Spleen (tissue), 7 donors: ENCODE results near the gene NFATC2.

Experiments
- CTCF ChIP-seq, 11 experiments: fragments of 200-600 bp in 7 of 11; fragments of 450-650 bp in 4 of 11; sonication (generic) in 4 of 11; IDR thresholded peaks in 8 of 11; conservative IDR thresholded peaks in 3 of 11; 1 replicate in 7 of 11; 2 replicates in 4 of 11; pipeline versions ENCODE4 v1.4.0 to v1.8.0; 2016 to 2021; ENCODE audit warnings: antibody characterized with exemption in 11 of 11, inconsistent platforms in 4 of 11, mild to moderate bottlenecking in 1 of 11
- POLR2A ChIP-seq, 3 donors: fragments of 450-650 bp; IDR thresholded peaks; one replicate each; pipeline ENCODE4 v1.5.1; 2017; ENCODE audit warnings: antibody characterized with exemption in 3 of 3, mild to moderate bottlenecking in 1 of 3
- POLR2AphosphoS5 ChIP-seq, 3 donors: sonication (generic); formaldehyde crosslinking; IDR thresholded peaks; one replicate each; pipeline ENCODE4 v1.5.1; 2017; ENCODE audit warnings: antibody characterized with exemption in 3 of 3
- donor health status: DM: no; HTN: no; CAD: no; lungs with moderate emphysema.
- donor health status: DM: no; HTN: no; CAD: no.
- donor health status: DM: no; HTN: no; CAD: no.

GRCh38 chr20:51514249-51514648 is 28.3 kb downstream of the NFATC2 start:
- TF ChIP-seq CTCF (IDR thresholded peaks at IDR 0.05 in 8 of 11, conservative IDR thresholded peaks at IDR 0.05 in 3 of 11), result no peak
- no peak for TF ChIP-seq POLR2A (IDR thresholded peaks at IDR 0.05)
- TF ChIP-seq POLR2AphosphoS5 (IDR thresholded peaks at IDR 0.05), result no peak
